ENCODE measurements around the gene TLX2. TPM values are rescaled to one million over a fixed set of nuclear protein-coding genes. Genes with fewer than 3 reads are reported as not detected.

The TLX2 gene
- total and polyA plus RNA-seq, 2 experiments from 2014 or later, result 0.16 to 0.21 TPM

DNA sequence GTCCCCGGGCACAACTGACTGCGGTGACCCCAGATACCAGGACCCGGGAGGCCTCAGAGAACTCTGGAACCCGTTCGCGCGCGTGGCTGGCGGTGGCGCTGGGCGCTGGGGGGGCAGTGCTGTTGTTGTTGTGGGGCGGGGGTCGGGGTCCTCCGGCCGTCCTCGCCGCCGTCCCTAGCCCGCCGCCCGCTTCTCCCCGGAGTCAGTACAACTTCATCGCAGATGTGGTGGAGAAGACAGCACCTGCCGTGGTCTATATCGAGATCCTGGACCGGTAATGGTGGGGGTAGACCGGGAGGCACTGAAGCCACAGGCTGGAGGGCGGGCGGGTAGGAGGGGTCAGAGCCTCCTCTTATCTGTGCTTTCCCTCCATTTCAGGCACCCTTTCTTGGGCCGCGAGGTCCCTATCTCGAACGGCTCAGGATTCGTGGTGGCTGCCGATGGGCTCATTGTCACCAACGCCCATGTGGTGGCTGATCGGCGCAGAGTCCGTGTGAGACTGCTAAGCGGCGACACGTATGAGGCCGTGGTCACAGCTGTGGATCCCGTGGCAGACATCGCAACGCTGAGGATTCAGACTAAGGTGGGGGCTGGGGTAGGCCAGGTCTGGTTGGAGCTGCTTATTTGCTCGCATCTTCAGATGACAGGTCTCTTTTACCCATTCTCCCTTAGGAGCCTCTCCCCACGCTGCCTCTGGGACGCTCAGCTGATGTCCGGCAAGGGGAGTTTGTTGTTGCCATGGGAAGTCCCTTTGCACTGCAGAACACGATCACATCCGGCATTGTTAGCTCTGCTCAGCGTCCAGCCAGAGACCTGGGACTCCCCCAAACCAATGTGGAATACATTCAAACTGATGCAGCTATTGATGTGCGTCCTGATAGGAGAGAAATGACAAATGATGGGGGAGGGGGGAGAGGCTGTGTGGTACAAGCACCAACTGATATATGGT lies 16.3 kb downstream of the TLX2 start (continued):
- TF ChIP-seq, protein P1, sequence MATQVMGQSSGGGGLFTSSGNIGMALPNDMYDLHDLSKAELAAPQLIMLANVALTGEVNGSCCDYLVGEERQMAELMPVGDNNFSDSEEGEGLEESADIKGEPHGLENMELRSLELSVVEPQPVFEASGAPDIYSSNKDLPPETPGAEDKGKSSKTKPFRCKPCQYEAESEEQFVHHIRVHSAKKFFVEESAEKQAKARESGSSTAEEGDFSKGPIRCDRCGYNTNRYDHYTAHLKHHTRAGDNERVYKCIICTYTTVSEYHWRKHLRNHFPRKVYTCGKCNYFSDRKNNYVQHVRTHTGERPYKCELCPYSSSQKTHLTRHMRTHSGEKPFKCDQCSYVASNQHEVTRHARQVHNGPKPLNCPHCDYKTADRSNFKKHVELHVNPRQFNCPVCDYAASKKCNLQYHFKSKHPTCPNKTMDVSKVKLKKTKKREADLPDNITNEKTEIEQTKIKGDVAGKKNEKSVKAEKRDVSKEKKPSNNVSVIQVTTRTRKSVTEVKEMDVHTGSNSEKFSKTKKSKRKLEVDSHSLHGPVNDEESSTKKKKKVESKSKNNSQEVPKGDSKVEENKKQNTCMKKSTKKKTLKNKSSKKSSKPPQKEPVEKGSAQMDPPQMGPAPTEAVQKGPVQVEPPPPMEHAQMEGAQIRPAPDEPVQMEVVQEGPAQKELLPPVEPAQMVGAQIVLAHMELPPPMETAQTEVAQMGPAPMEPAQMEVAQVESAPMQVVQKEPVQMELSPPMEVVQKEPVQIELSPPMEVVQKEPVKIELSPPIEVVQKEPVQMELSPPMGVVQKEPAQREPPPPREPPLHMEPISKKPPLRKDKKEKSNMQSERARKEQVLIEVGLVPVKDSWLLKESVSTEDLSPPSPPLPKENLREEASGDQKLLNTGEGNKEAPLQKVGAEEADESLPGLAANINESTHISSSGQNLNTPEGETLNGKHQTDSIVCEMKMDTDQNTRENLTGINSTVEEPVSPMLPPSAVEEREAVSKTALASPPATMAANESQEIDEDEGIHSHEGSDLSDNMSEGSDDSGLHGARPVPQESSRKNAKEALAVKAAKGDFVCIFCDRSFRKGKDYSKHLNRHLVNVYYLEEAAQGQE (IDR thresholded peaks at IDR 0.05; ENCODE audit: unreplicated experiment), result no peak
- TF ChIP-seq STAT1 (IDR thresholded peaks at IDR 0.05; ENCODE audit: unreplicated experiment) (no peak), NANOG (IDR thresholded peaks at IDR 0.05; ENCODE audit: borderline replicate concordance) (no peak), CREB1 (CRISPR knock-in tag; IDR thresholded peaks at IDR 0.05; ENCODE audit: low read depth) (no peak), POLR2AphosphoS5 (IDR thresholded peaks at IDR 0.05; ENCODE audit: low read depth) (no peak), EZH2phosphoT487 (IDR thresholded peaks at IDR 0.05; ENCODE audit: unreplicated experiment) (no peak)
- TF ChIP-seq, protein P2, sequence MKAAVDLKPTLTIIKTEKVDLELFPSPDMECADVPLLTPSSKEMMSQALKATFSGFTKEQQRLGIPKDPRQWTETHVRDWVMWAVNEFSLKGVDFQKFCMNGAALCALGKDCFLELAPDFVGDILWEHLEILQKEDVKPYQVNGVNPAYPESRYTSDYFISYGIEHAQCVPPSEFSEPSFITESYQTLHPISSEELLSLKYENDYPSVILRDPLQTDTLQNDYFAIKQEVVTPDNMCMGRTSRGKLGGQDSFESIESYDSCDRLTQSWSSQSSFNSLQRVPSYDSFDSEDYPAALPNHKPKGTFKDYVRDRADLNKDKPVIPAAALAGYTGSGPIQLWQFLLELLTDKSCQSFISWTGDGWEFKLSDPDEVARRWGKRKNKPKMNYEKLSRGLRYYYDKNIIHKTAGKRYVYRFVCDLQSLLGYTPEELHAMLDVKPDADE (IDR thresholded peaks at IDR 0.05), result no peak

DNA sequence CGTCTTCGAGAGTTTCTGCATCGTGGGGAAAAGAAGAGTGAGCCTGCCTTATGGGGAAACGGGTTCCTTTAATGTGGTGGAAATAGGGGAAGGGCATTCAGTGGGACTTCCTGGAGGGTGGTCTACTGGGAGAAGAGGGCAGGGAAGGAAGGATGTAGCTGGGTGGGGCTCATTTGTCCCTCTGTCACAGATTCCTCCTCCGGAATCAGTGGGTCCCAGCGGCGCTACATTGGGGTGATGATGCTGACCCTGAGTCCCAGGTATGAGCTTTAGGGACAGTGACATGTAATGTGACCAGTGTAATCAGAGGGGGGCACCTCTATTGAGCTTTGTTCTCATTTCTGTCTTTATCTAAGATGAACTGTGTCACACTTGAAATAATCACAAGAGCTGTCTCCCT lies 17.4 kb downstream of the TLX2 start:
- Histone ChIP-seq H3K27ac (ENCODE audit: low read depth) (no peak overlapping the region), H3K36me3 (ENCODE audit: insufficient read depth) (peaks cover 8% of the 10 kb centered on the region), H3K9me2 (ENCODE audit: insufficient read depth) (no peaks in the 10 kb centered on the region), H3K4me2 (no peak overlapping the region), H3K27me3 (ENCODE audit: insufficient read depth) (no peaks in the 10 kb centered on the region), H3K4me3 (no peak overlapping the region), H3K4me1 (ENCODE audit: insufficient read depth) (peaks cover 7% of the 10 kb centered on the region; the same call in 1 of the 2 replicates), H2AFZ (no peak overlapping the region), H3F3A (replicated peaks; ENCODE audit: low read depth) (0 out of 2 replicates have a peak, but pooled peaks cover 9% of the 10 kb centered on the region), H4K20me1 (replicated peaks; ENCODE audit: insufficient read depth) (peaks cover 7% of the 10 kb centered on the region; the same call in 1 of the 2 replicates), H3K79me2 (replicated peaks; ENCODE audit: insufficient read depth) (peaks cover 18% of the 10 kb centered on the region)
- DNase-seq (ENCODE audit: low spot score) (no peak), ATAC-seq (no peak)
- no peaks in the 10 kb centered on the region; the same call in 2 of the 3 replicates for H3K9me3 Mint-ChIP-seq
- no peak overlapping the region; the same call in 2 of the 3 replicates for H3K4me3 Mint-ChIP-seq
- H3K36me3 Mint-ChIP-seq (ENCODE audit: low read depth), result peaks cover 48% of the 10 kb centered on the region
- no peak overlapping the region for H3K27ac Mint-ChIP-seq
- H3K27me3 Mint-ChIP-seq (ENCODE audit: insufficient read depth, low read depth, poor library complexity), result peaks cover 12% of the 10 kb centered on the region
- H3K4me1 Mint-ChIP-seq, result peaks cover 14% of the 10 kb centered on the region
- TF ChIP-seq EZH2 (IDR thresholded peaks at IDR 0.05; ENCODE audit: low read depth, unreplicated experiment) (no peak), ZNF114 (CRISPR knock-in tag; IDR thresholded peaks at IDR 0.05) (no peak), EZH2phosphoT487 (IDR thresholded peaks at IDR 0.05; ENCODE audit: unreplicated experiment) (no peak), JUNB (IDR thresholded peaks at IDR 0.05; ENCODE audit: unreplicated experiment) (no peak)
- TF ChIP-seq, protein P3, sequence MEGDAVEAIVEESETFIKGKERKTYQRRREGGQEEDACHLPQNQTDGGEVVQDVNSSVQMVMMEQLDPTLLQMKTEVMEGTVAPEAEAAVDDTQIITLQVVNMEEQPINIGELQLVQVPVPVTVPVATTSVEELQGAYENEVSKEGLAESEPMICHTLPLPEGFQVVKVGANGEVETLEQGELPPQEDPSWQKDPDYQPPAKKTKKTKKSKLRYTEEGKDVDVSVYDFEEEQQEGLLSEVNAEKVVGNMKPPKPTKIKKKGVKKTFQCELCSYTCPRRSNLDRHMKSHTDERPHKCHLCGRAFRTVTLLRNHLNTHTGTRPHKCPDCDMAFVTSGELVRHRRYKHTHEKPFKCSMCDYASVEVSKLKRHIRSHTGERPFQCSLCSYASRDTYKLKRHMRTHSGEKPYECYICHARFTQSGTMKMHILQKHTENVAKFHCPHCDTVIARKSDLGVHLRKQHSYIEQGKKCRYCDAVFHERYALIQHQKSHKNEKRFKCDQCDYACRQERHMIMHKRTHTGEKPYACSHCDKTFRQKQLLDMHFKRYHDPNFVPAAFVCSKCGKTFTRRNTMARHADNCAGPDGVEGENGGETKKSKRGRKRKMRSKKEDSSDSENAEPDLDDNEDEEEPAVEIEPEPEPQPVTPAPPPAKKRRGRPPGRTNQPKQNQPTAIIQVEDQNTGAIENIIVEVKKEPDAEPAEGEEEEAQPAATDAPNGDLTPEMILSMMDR (conservative IDR thresholded peaks at IDR 0.05; ENCODE audit: low read depth in 2 of 2), result no peak
- TF ChIP-seq, protein P2 (IDR thresholded peaks at IDR 0.05), result no peak
